K562 (cell line): ENCODE results near the gene LPCAT1. TPM values are rescaled to one million over a fixed set of nuclear protein-coding genes. Genes with fewer than 3 reads are reported as not detected.
"Not testable (repeated sequence)": the region's sequence is repeated elsewhere in the genome, so short reads cannot be mapped to it uniquely, and the experiment has no call there.

ENCODE experiments used
- ATAC-seq: fragments of 200-7000 bp; cut with Tn5 transposase; 3 replicates; pipeline ENCODE4 v1.9.1; 2020; ENCODE audit warnings: moderate library complexity
- BruUV-seq: library from RNA; stranded (reverse); fragments of 400-500 nt; replicated peaks from 2 replicates; lab custom pipeline; 2021; lab: Mats Ljungman, UMichigan
- CTCF ChIA-PET: fragments of 300-600 bp; formaldehyde crosslinking; extraction: SDS; loops from one replicate; lab custom pipeline; 2021; ENCODE audit warnings: low intra/inter-chr PET ratio; lab: Yijun Ruan, JAX
- POLR2A ChIA-PET: fragments of 300-600, 350-650 bp; sonication (Branson Sonifier 250); formaldehyde crosslinking; extraction: SDS; loops from one replicate; lab custom pipeline; 2021; ENCODE audit warnings: antibody characterized with exemption, inconsistent platforms; lab: Yijun Ruan, JAX
- DNase-seq, 4 experiments: peaks; one replicate each; pipeline versions ENCODE4 v3.0.0 to v3.0.0-alpha.2; 2011 to 2018; ENCODE audit warnings: low spot score in 3 of 4, mixed read lengths in 3 of 4; ENCODE audit errors: extremely low read depth in 1 of 4
- FAIRE-seq: peaks from 2 replicates; lab custom pipeline; 2011; peaks lifted over from hg19 to GRCh38; lab: Jason Lieb, UNC
- H2AFZ ChIP-seq: 2 replicates; pipeline ENCODE4 v1.6.0; 2011; ENCODE audit warnings: low read depth, low read length, control low read depth, inconsistent platforms
- H3K27ac ChIP-seq: fragments of 200-600 bp; 3 replicates; pipeline ENCODE4 v1.8.0; 2011; ENCODE audit warnings: low read depth, mild to moderate bottlenecking, control low read depth, inconsistent platforms, low read length, moderate library complexity, mixed read lengths; ENCODE audit errors: extremely low read depth
- H3K27me3 ChIP-seq, 2 experiments: fragments of 300-600 bp in 1 of 2; 2 replicates in 1 of 2; 3 replicates in 1 of 2; pipeline versions ENCODE4 v1.6.0 to v1.8.0; 2011; ENCODE audit warnings: inconsistent platforms in 2 of 2, low read length in 2 of 2, mild to moderate bottlenecking in 1 of 2, mixed read lengths in 1 of 2, moderate library complexity in 1 of 2; ENCODE audit not compliant: control insufficient read depth in 2 of 2, insufficient read depth in 2 of 2
- H3K36me3 ChIP-seq: fragments of 300-600 bp; 3 replicates; pipeline ENCODE4 v1.8.0; 2011; ENCODE audit warnings: mild to moderate bottlenecking, low read length, inconsistent platforms; ENCODE audit not compliant: control insufficient read depth, insufficient read depth
- H3K4me1 ChIP-seq, 2 experiments: fragments of 200-600 bp in 1 of 2; replicated peaks in 1 of 2; 2 replicates in 1 of 2; 3 replicates in 1 of 2; pipeline versions ENCODE4 v1.5.1 to v1.8.0; 2011; ENCODE audit warnings: inconsistent platforms in 2 of 2, low read length in 2 of 2, mild to moderate bottlenecking in 1 of 2, mixed read lengths in 1 of 2, moderate library complexity in 1 of 2; ENCODE audit not compliant: control insufficient read depth in 2 of 2, insufficient read depth in 2 of 2
- H3K4me2 ChIP-seq: 2 replicates; pipeline ENCODE4 v1.6.1; 2011; ENCODE audit warnings: low read length, control low read depth, inconsistent platforms, mixed read lengths; ENCODE audit not compliant: insufficient read depth
- H3K4me3 ChIP-seq: fragments of 200-600 bp; sonication (generic), shearing (Covaris generic); 2 replicates; pipeline ENCODE4 v1.5.1; 2016; ENCODE audit warnings: control low read depth, inconsistent platforms
- H3K79me2 ChIP-seq: fragments of 200-600 bp; 3 replicates; pipeline ENCODE4 v1.8.0; 2011; ENCODE audit warnings: low read length, inconsistent platforms; ENCODE audit not compliant: control insufficient read depth, insufficient read depth
- H3K9ac ChIP-seq, 2 experiments: 2 replicates each; pipeline versions ENCODE4 v1.6.0 to v1.6.1; 2011; ENCODE audit warnings: low read depth in 2 of 2, low read length in 2 of 2, control low read depth in 1 of 2, inconsistent platforms in 1 of 2, mild to moderate bottlenecking in 1 of 2, mixed read lengths in 1 of 2; ENCODE audit not compliant: insufficient read depth in 1 of 2
- H3K9me1 ChIP-seq: one replicate; pipeline ENCODE4 v1.6.0; 2011; ENCODE audit warnings: inconsistent platforms, mild to moderate bottlenecking, low read length, moderate library complexity; ENCODE audit not compliant: control insufficient read depth, insufficient read depth
- H3K9me3 ChIP-seq: replicated peaks from 2 replicates; pipeline ENCODE4 v1.5.1; 2011; ENCODE audit warnings: low read depth, low read length, inconsistent platforms; ENCODE audit not compliant: control insufficient read depth, insufficient read depth
- H4K20me1 ChIP-seq: replicated peaks from 2 replicates; pipeline ENCODE4 v1.6.1; 2011; ENCODE audit warnings: low read length, inconsistent platforms, mixed read lengths; ENCODE audit not compliant: control insufficient read depth, insufficient read depth
- DLX4 ChIP-seq: fragments of 250-450 bp; sonication (Bioruptor Pico); IDR thresholded peaks from 2 replicates; pipeline ENCODE4 v1.6.1; 2021; ENCODE audit warnings: mild to moderate bottlenecking
- MXI1 ChIP-seq: IDR thresholded peaks from 2 replicates; pipeline ENCODE4 v1.6.1; 2011; ENCODE audit warnings: low read depth, mild to moderate bottlenecking, improper control_type of control experiment, low read length
- POLR2G ChIP-seq: fragments of 200-400 bp; formaldehyde crosslinking; IDR thresholded peaks from 2 replicates; pipeline ENCODE4 v1.6.1; 2017; ENCODE audit warnings: low read depth, mild to moderate bottlenecking, antibody characterized with exemption, low read length, moderate library complexity
- ZFPM2 ChIP-seq: fragments of 250-450 bp; sonication (Bioruptor Pico); IDR thresholded peaks from 2 replicates; pipeline ENCODE4 v1.5.1; 2022; ENCODE audit warnings: mild to moderate bottlenecking
- WGBS: fragments of 100-300 bp; shearing (Covaris generic); methylation state at CpG from one replicate; pipeline ENCODE4 v1.1.6; 2016; ENCODE audit warnings: low coverage, mixed read lengths; ENCODE audit not compliant: insufficient coverage; ENCODE audit errors: missing lambda C conversion rate; 5-methylcytosine and 5-hydroxymethylcytosine counted together
- in situ Hi-C: fragments of 300-500 bp; cut with MboI; formaldehyde crosslinking; loops from 4 replicates; pipeline ENCODE4 v1.15.0; 2018; ENCODE audit warnings: inconsistent platforms, mixed read lengths
- intact Hi-C: fragments of 100-400 bp; cut with micrococcal nuclease; formaldehyde crosslinking; loops from 2 replicates; pipeline ENCODE4 v1.14.2; 2022
- polyA plus RNA-seq, 8 experiments: library from polyadenylated mRNA; depleted of rRNA in 4 of 8; stranded (reverse) in 5 of 8; unstranded in 3 of 8; fragments of >200 nt; fragmentation: Nextera tagmentation in 2 of 8; fragmentation: Illumina TruSeq in 1 of 8; extraction: Ambion mirVana in 2 of 8; extraction: Trizol in 1 of 8; gene quantifications; 2 replicates each; pipeline versions ENCODE4 v1.2.1 to v1.2.3, GENCODE V29; 2011 to 2014; ENCODE audit warnings: inconsistent platforms in 1 of 8, missing spikeins in 1 of 8
- total RNA-seq, 7 experiments: library from RNA; depleted of rRNA in 6 of 7; stranded (reverse); fragments of >200 nt in 6 of 7; fragmentation: Illumina TruSeq in 2 of 7; extraction: Trizol in 2 of 7; gene quantifications; 2 replicates each; pipeline versions ENCODE4 v1.2.1 to v1.2.3, GENCODE V29; 2011 to 2021; ENCODE audit warnings: low replicate concordance in 1 of 7

LPCAT1 gene
- total and polyA plus RNA-seq, 9 of the 15 experiments (the other 6 are each of a cell fraction or from before 2014, with no cell fraction given): 0.14 to 18.4 (median 13.9) TPM

GRCh38 chr5:1567527-1568200 is 43.9 kb upstream of the LPCAT1 start:
- H2AFZ ChIP-seq, intact Hi-C loops, H3K4me2 ChIP-seq, H3K9ac ChIP-seq, H3K9me3 ChIP-seq, H3K79me2 ChIP-seq, POLR2A ChIA-PET, H3K9me1 ChIP-seq, FAIRE-seq, H3K36me3 ChIP-seq, BruUV-seq, H3K27ac ChIP-seq, DNase-seq, ATAC-seq, CTCF ChIA-PET, H4K20me1 ChIP-seq, H3K4me3 ChIP-seq: not testable (repeated sequence)
- Histone ChIP-seq H3K4me1 (peaks cover 0 to 19% of the 10 kb centered on the region in 2 experiments; a peak in 2 of 5 replicates), H3K27me3 (peaks cover 18 to 39% of the 10 kb centered on the region in 2 experiments; a peak in 4 of 5 replicates)
- 25% methylated on average over 16 of the region's 16 CpGs for WGBS
- in situ Hi-C loops: loop anchor here (5.0 kb wide), 1 partner anchor 1305 kb away; no protein-coding TSS in a partner anchor

GRCh38 chr5:1565737-1566734 is 42.3 kb upstream of the LPCAT1 start:
- ATAC-seq: no peak
- WGBS: 12% methylated on average over 25 of the region's 25 CpGs

More at GRCh38 chr5:1565737-1566734, 42.3 kb upstream of the LPCAT1 start:
- Histone ChIP-seq H3K9me3 (0 out of 2 replicates have a peak, but pooled peaks cover 2% of the 10 kb centered on the region), H3K4me1 (peaks cover 0 to 19% of the 10 kb centered on the region in 2 experiments; a peak in 2 of 5 replicates), H2AFZ (no peak overlapping the region), H3K79me2 (no peaks in the 10 kb centered on the region), H3K27ac (no peak overlapping the region), H3K4me3 (no peak overlapping the region), H3K9ac (no peak overlapping the region), H3K4me2 (no peak overlapping the region), H3K27me3 (peaks cover 24 to 53% of the 10 kb centered on the region in 2 experiments), H3K36me3 (no peaks in the 10 kb centered on the region), H3K9me1 (no peaks in the 10 kb centered on the region), H4K20me1 (no peaks in the 10 kb centered on the region; the same call in 1 of the 2 replicates)
- intact Hi-C loops: no loop called here
- DNase-seq (peak in 1 of 4 experiments; percentile 3), FAIRE-seq (no peak)
- in situ Hi-C loops: loop anchor here (5.0 kb wide), 1 partner anchor 1304 kb away; no protein-coding TSS in a partner anchor
- TF ChIP-seq MXI1 (no peak), POLR2G (peak; percentile 45; the same call in 1 of the 2 replicates), ZFPM2 (CRISPR knock-in tag) (no peak), DLX4 (CRISPR knock-in tag) (no peak)
- BruUV-seq: no TSS peak
- ChIA-PET POLR2A (interaction anchor here (0.7 to 0.8 kb wide), 2 partner anchors 20 to 39 kb away, joined by 3 read pairs; no protein-coding TSS in a partner anchor), CTCF (no interaction called here)
